Body of pancreas (tissue), 4 donors: Measurements from ENCODE around the gene RREB1. TPM values are rescaled to one million over a fixed set of nuclear protein-coding genes. Genes with fewer than 3 reads are reported as not detected.
A peak's percentile ranks its signal among the peaks of the same experiment; 100 is the strongest.

Source experiments
- ATAC-seq: fragments of 150-250 bp; one replicate; pipeline ENCODE4 v1.9.1; 2016
- DNase-seq, 4 donors: peaks; one replicate each; pipeline ENCODE4 v3.0.0-alpha.2; 2019
- H3K27ac ChIP-seq, 4 donors: fragments of 200-600 bp; sonication (generic); 1 replicate in 3 of 4; 2 replicates in 1 of 4; pipeline versions ENCODE4 v1.5.1 to v1.6.1; 2016 to 2019; ENCODE audit warnings: mild to moderate bottlenecking in 1 of 4, mixed read lengths in 1 of 4, moderate library complexity in 1 of 4
- H3K27me3 ChIP-seq, 2 donors: fragments of 200-600 bp; sonication (generic); one replicate each; pipeline ENCODE4 v1.6.0; 2016; ENCODE audit warnings: mild to moderate bottlenecking in 1 of 2
- H3K36me3 ChIP-seq, 2 donors: fragments of 200-600 bp; sonication (generic); replicated peaks in 1 of 2; 2 replicates each; pipeline ENCODE4 v1.5.1; 2016; ENCODE audit warnings: low read depth in 2 of 2; ENCODE audit not compliant: insufficient read depth in 1 of 2
- H3K4me1 ChIP-seq: fragments of 200-600 bp; sonication (generic); one replicate; pipeline ENCODE4 v1.6.0; 2016
- H3K4me3 ChIP-seq, 2 donors: fragments of 200-600 bp; sonication (generic); 1 replicate in 1 of 2; 2 replicates in 1 of 2; pipeline ENCODE4 v1.5.1; 2016 to 2019
- H3K9me3 ChIP-seq, 3 donors: fragments of 200-600 bp; sonication (generic); 1 replicate in 2 of 3; 2 replicates in 1 of 3; pipeline ENCODE4 v1.5.1; 2016
- CTCF ChIP-seq, 7 experiments: fragments of 450-650 bp in 4 of 7; fragments of 200-600 bp in 3 of 7; sonication (generic) in 3 of 7; IDR thresholded peaks; one replicate each; pipeline ENCODE4 v1.5.1; 2016 to 2019; ENCODE audit warnings: antibody characterized with exemption in 7 of 7
- POLR2A ChIP-seq, 3 donors: fragments of 450-650 bp; IDR thresholded peaks; one replicate each; pipeline ENCODE4 v1.6.1; 2016; ENCODE audit warnings: antibody characterized with exemption in 3 of 3, mild to moderate bottlenecking in 2 of 3
- WGBS, 2 donors: methylation state at CpG; one replicate each; pipeline ENCODE4 v1.1.5; 2017; 5-methylcytosine and 5-hydroxymethylcytosine counted together
- intact Hi-C: fragments of 100-400 bp; cut with DNase I; formaldehyde crosslinking; loops from one replicate; pipeline ENCODE4 v1.15.1; 2023
- total RNA-seq, 2 donors: library from RNA; depleted of rRNA; stranded (reverse); fragments of >200 nt; gene quantifications; one replicate each; pipeline ENCODE4 v1.1.0, GENCODE V29; 2016

The RREB1 gene
- total RNA-seq, 2 donors from 2014 or later = 33.5 to 44.8 TPM

- no peak for TF ChIP-seq POLR2A (IDR thresholded peaks at IDR 0.05)
- TF ChIP-seq CTCF (IDR thresholded peaks at IDR 0.05) = peak in 2 of 7 experiments; percentile 29 to 42
- H3K9me3 ChIP-seq = no peaks in the 10 kb centered on the region
- H3K4me3 ChIP-seq = no peak overlapping the region
- intact Hi-C loops = no loop called here
- peak in 1 of 4 donors; percentile 41 for DNase-seq
- H3K36me3 ChIP-seq = no peaks in the 10 kb centered on the region
- H3K4me1 ChIP-seq = peaks cover 96% of the 10 kb centered on the region
- H3K27ac ChIP-seq = peak overlapping the region in 3 of 4 donors; percentile 99 to 100 (median 99)
- no peaks in the 10 kb centered on the region for H3K27me3 ChIP-seq
- 14 to 23% methylated on average over 7 of the region's 7 CpGs for whole genome bisulfite sequencing, 2 donors
- no peak for ATAC-seq
Measured at GRCh38 chr6:7143476-7143974, 35.8 kb downstream of the RREB1 start.

GRCh38 chr6:7144872-7145584 is 37.3 kb downstream of the RREB1 start:
- no peaks in the 10 kb centered on the region for H3K36me3 ChIP-seq
- H3K4me1 ChIP-seq = peaks cover 90% of the 10 kb centered on the region
- no peak for ATAC-seq
- TF ChIP-seq POLR2A (IDR thresholded peaks at IDR 0.05) = no peak
- TF ChIP-seq CTCF (IDR thresholded peaks at IDR 0.05) = no peak
- H3K9me3 ChIP-seq = no peaks in the 10 kb centered on the region
- DNase-seq = no peak
- intact Hi-C loops = no loop called here
- WGBS, 2 donors = 17% methylated on average over 7 of the region's 7 CpGs
- H3K27ac ChIP-seq = peak overlapping the region; percentile 88 to 99 (median 90)
- no peak overlapping the region for H3K4me3 ChIP-seq
- H3K27me3 ChIP-seq = no peaks in the 10 kb centered on the region

- ATAC-seq (no peak), DNase-seq (no peak)
- H3K4me3 ChIP-seq = no peak overlapping the region
- TF ChIP-seq POLR2A (IDR thresholded peaks at IDR 0.05) (no peak), CTCF (IDR thresholded peaks at IDR 0.05) (no peak)
- peak overlapping the region; percentile 88 to 99 (median 90) for H3K27ac ChIP-seq
- no peaks in the 10 kb centered on the region for H3K9me3 ChIP-seq
- H3K27me3 ChIP-seq = no peaks in the 10 kb centered on the region
- H3K36me3 ChIP-seq = no peaks in the 10 kb centered on the region
- intact Hi-C loops = no loop called here
- peaks cover 88% of the 10 kb centered on the region for H3K4me1 ChIP-seq
- WGBS, 2 donors = 27 to 34% methylated on average over 3 of the region's 3 CpGs
Measured at GRCh38 chr6:7145585-7145884, 37.8 kb downstream of the RREB1 start.

GRCh38 chr6:7145885-7146828 is 38.4 kb downstream of the RREB1 start:
- DNase-seq (peak; percentile 59 to 79 (median 76)), ATAC-seq (peak; percentile 68)
- no peaks in the 10 kb centered on the region for H3K9me3 ChIP-seq
- H3K4me3 ChIP-seq = no peak overlapping the region
- peak in 2 of 3 donors; percentile 54 to 64 for TF ChIP-seq POLR2A (IDR thresholded peaks at IDR 0.05)
- peak in 1 of 7 experiments; percentile 2 for TF ChIP-seq CTCF (IDR thresholded peaks at IDR 0.05)
- 12 to 16% methylated on average over 18 to 19 of the region's 19 CpGs for WGBS, 2 donors
- H3K4me1 ChIP-seq = peaks cover 90% of the 10 kb centered on the region
- intact Hi-C loops = no loop called here
- H3K27me3 ChIP-seq = no peaks in the 10 kb centered on the region
- no peaks in the 10 kb centered on the region for H3K36me3 ChIP-seq
- peak overlapping the region; percentile 88 to 99 (median 90) for H3K27ac ChIP-seq
